ENCODE measurements around the gene TNS2. TPM values are rescaled to one million over a fixed set of nuclear protein-coding genes. Genes with fewer than 3 reads are reported as not detected.

TNS2 gene
- total and polyA plus RNA-seq, 2 of the 13 experiments (the other 11 are each of a cell fraction or from before 2014, with no cell fraction given), result 8.9 to 20.4 TPM

DNA sequence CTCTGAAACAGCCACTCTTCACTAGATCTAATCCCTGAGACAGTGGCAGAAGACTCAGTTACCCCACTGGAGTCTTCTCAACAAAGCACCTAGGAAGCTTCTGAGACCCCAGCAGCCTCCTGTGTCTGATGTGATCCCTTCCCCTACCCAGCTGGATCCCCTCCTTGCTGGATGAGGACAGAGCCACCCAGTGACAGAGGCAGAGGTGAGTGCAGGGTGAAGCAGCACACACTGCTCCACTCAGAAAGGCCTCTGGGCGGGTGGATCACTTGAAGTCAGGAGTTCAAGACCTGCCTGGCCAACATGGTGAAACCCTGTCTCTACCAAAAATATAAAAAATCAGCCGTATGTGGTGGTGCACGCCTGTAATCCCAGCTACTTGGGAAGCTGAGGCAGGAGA, 26.6 kb downstream of the TNS2 start:
- in situ Hi-C loops (cut with HindIII; ENCODE audit: extremely low pct_ligation_motif_present, low pct_unique_long_range_greater_than_20kb), result no loop called here
- H3K9ac ChIP-seq (ENCODE audit: insufficient read depth, low read depth, low read length), result no peak overlapping the region

More for the DNA sequence above, 26.6 kb downstream of the TNS2 start:
- ChIA-PET POLR2A (interaction anchor here (1.3 kb wide), 1 partner anchor 22 kb away, joined by 4 read pairs; no protein-coding TSS in a partner anchor), CTCF (ENCODE audit: low intra/inter-chr PET ratio, low total read pairs) (no interaction called here)
- Histone ChIP-seq H3K4me3 (replicated peaks in 1 of 3; ENCODE audit: insufficient read depth in 1 of 3, low read depth in 2 of 3, low read length in 3 of 3) (no peak overlapping the region), H3K4me1 (ENCODE audit: insufficient read depth, low read length) (peaks cover 71% of the 10 kb centered on the region), H2AFZ (ENCODE audit: low read length) (no peak overlapping the region), H3K9me3 (ENCODE audit: low read length) (no peaks in the 10 kb centered on the region), H3K79me2 (ENCODE audit: insufficient read depth, low read length) (no peaks in the 10 kb centered on the region), H3K27me3 (ENCODE audit: control insufficient read depth in 1 of 2, insufficient read depth in 2 of 2, low read length in 2 of 2) (no peaks in the 10 kb centered on the region; a peak in 1 of 5 replicates), H3K4me2 (ENCODE audit: low read depth, low read length) (no peak overlapping the region), H4K20me1 (ENCODE audit: insufficient read depth, low read length) (no peaks in the 10 kb centered on the region), H3K27ac (ENCODE audit: extremely low read length, insufficient read depth, low read length) (no peak overlapping the region), H3K36me3 (replicated peaks in 1 of 2; ENCODE audit: control insufficient read depth in 1 of 2, insufficient read depth in 2 of 2, low read length in 2 of 2) (peaks cover 1 to 12% of the 10 kb centered on the region in 2 experiments; a peak in 1 of 5 replicates)
- 84% methylated on average over 3 of the region's 3 CpGs for WGBS (ENCODE audit: low lambda C conversion rate)
- no peak for ATAC-seq
- TF ChIP-seq ZNF629 (CRISPR knock-in tag; conservative IDR thresholded peaks at IDR 0.05), result no peak
- no peak for TF ChIP-seq GATAD1 (CRISPR knock-in tag; IDR thresholded peaks at IDR 0.05)
- TF ChIP-seq ATM (IDR thresholded peaks at IDR 0.05; ENCODE audit: borderline replicate concordance), result no peak
- TF ChIP-seq, protein P1, sequence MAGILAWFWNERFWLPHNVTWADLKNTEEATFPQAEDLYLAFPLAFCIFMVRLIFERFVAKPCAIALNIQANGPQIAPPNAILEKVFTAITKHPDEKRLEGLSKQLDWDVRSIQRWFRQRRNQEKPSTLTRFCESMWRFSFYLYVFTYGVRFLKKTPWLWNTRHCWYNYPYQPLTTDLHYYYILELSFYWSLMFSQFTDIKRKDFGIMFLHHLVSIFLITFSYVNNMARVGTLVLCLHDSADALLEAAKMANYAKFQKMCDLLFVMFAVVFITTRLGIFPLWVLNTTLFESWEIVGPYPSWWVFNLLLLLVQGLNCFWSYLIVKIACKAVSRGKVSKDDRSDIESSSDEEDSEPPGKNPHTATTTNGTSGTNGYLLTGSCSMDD (CRISPR knock-in tag; IDR thresholded peaks at IDR 0.05), result no peak
- no peak for TF ChIP-seq MAFF (IDR thresholded peaks at IDR 0.05; ENCODE audit: low read depth, low read length)
- TF ChIP-seq ZNF382 (CRISPR knock-in tag; IDR thresholded peaks at IDR 0.05; ENCODE audit: borderline replicate concordance), result no peak
- TF ChIP-seq TBX2 (CRISPR knock-in tag; IDR thresholded peaks at IDR 0.05; ENCODE audit: borderline replicate concordance), result no peak
- no peak for TF ChIP-seq ATF7-NPFF (CRISPR knock-in tag; IDR thresholded peaks at IDR 0.05; ENCODE audit: low read depth)
- no peak for TF ChIP-seq FOXA3 (CRISPR knock-in tag; IDR thresholded peaks at IDR 0.05)
- TF ChIP-seq, protein P2, sequence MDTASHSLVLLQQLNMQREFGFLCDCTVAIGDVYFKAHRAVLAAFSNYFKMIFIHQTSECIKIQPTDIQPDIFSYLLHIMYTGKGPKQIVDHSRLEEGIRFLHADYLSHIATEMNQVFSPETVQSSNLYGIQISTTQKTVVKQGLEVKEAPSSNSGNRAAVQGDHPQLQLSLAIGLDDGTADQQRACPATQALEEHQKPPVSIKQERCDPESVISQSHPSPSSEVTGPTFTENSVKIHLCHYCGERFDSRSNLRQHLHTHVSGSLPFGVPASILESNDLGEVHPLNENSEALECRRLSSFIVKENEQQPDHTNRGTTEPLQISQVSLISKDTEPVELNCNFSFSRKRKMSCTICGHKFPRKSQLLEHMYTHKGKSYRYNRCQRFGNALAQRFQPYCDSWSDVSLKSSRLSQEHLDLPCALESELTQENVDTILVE (CRISPR knock-in tag; IDR thresholded peaks at IDR 0.05), result no peak
- TF ChIP-seq KLF11 (CRISPR knock-in tag; IDR thresholded peaks at IDR 0.05), result no peak
- TF ChIP-seq NFE2 (CRISPR knock-in tag; IDR thresholded peaks at IDR 0.05), result no peak
- TF ChIP-seq ATRX (CRISPR knock-in tag; IDR thresholded peaks at IDR 0.05; ENCODE audit: borderline replicate concordance), result no peak
- intact Hi-C loops (cut with micrococcal nuclease; ENCODE audit: unreplicated experiment), result no loop called here
- BruUV-seq (replicated peaks), result no TSS peak
- no peak for DNase-seq (ENCODE audit: low spot score)
- no peak for FAIRE-seq

All from HepG2 (cell line).